Femur (tissue), 1 donor: ENCODE measurements around the gene GNAZ.
A peak's percentile ranks its signal among the peaks of the same experiment; 100 is the strongest.

Experiments used
- DNase-seq: peaks from one replicate; pipeline ENCODE4 v3.0.0-alpha.2; 2017

GNAZ gene

DNA sequence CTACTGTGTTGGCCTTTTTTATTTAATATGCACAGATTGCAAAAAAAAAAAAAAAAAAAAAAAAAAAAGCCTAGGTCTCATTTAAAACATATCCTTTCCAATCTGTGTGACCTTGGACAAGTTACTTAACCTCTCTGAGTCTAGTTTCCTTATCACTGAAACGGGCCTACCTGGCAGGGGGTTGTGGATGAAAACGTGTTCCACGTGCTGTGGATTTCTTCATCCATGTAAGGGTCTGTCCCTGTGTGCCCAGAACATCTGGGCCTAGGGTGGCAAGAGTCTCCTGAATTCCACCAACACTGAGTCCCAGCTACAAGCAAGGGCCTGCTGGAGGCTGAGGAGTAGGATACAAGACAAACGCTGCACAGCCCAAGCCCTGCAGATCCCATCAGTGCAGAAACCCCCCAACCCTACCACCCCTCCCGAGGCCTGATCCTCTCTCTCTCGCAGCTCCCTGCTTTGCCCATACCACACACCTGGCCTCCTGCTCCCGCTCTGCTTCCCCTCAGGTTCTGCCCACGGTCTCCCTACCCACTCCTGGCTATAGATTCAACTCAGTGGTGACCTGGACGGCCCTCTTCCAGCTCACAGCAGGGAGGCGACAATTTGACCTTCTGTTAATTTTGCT, 4.7 kb upstream of the GNAZ start:
- peak; percentile 8 for DNase-seq

DNA sequence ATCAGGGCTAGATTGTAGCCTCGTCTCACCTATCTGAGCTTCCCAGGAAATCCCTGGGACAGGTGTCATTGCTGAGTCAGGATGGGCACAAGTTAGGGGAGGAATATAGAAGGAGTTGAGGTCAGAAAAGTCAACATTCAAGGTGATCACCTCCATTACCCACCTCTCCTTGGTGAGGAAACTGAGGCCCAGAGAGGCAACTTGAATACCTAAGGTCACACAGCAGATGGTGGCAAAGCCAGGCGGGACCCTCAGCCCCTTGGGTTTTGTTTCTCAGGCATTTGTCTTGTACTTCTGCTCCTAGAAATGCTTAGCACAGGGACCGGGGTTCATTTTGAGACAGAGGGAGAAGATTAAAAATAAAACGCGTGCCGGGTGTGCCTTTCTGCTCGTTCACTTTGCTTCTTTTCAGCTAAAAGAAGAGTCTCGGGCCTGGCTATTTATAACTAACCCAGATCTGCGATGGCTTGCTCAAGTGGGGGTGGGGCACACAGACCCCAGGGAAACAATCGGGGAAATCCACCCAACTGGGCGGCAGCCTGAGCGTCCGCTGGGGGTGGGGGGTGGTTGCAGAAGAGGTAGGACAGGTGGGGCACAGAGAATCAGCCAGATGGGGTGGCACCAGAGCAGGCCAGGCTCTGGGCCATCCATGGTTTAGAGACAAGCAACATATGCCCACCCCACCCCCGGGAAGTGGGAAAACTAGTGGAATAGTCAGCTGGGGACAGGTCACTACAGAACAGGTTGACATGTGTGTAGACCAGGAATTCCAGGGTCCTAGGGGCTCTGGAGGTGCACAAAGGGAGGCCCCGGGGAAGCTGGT, 3.9 kb upstream of the GNAZ start:
- no peak for DNase-seq

DNA sequence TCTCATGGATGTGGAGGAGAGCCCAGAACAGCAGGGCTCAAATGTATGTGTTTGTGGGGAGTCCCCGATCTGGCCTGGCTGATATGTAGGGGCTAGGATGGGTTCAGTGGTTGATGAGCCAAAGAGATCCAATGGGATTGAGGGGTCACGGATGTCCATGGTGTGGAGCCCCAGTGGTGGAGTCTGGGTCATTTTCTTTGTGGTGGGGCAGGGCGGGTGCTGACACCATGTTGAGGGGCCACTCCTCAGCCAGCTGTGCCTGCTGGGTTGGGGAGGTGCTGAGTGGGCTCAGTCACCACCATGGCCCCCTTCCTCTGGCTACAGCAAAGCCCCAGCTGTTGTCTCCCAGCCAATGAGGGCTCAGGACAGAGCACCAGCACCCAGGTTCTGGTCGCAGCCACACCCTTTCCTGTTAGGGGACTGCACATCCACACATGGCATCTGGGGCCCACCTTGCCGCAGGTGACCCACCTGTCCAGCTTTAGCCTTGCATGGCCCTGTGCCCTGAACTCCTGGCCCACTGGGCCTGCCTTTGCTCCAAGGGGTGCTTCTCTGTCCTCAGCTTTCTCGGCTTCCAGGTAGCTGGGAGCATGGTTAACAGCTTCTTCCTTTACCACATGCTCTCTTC, 3.2 kb upstream of the GNAZ start:
- DNase-seq: no peak

DNA sequence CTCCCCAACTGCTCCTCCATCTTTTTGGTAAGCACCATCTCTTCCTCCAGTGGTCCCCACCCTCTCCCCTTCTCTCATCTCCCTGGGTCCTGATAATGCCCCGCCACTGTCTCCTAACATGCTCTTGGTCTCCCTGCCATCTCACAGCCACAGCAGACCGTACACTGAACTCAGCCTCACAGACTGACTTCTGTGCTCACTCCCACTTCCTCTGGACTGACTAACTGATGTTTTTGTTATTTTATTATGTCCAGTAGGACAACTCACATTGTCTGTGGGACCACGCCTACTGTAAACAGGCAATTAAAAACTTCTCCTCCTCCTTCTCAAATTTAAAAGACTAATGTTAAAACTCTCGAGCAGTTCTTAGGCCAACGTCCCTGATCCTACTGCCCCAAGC, 2.6 kb upstream of the GNAZ start:
- DNase-seq: no peak

DNA sequence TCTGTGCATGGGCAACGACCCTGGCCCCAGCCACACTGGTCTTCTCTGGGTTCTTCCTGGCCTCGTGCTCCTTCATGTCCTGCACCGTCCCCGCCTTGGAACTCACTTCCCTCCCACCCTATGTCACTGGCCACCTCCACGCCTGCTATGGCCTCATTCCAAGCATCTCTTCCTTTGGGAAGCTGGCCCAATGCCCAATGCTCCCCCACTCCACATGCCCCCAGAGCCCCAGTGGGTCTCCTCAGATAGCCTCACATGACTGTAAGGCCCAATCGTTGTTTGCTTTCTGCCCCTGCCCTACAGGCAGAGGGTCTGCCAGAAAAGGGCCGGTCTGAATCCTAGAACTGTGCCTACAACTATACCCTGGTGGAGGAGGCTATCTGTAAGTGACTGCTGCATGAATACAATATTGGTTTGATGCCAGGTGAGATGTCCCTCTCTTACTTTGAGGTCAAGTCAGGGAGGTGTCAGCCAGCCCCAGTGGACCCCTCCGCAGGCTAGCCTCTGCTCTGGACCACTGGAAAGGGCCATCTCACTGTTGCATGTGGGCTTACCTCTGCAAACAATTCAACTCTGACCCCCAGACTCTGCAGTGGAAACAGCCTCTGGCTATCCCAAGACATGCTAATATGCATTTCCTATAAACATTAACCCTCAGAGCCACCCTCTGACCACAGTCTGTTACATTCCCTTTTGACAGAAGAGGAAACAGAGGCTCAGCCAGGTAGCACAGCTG, 2.1 kb upstream of the GNAZ start:
- peak; percentile 14 for DNase-seq

DNA sequence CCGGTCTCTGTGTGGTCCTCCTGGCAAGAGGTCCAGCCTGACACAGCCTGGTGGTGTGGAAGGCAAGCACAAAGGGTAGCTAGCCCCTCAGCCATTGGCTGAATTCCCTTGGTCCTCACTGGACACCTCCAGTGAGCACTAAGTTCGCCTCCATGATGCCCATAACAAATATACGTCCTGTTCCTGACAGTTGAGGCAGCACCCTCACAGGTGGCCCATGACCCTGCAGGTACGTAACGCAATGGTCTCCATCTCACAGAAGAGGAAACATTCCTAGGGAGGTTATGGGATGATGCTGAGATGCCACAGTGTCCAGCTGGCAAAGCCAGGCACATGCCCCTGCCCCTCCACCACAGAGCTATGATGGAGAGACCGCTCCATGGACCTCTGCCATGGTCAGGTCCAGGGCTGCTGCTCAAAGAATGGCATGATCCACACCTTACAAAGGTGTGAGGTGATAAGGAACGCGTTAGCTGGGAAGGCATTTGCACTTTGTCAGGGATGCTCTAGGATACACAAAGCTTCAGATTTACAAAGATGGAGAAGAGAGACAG, 1.4 kb upstream of the GNAZ start:
- no peak for DNase-seq

DNA sequence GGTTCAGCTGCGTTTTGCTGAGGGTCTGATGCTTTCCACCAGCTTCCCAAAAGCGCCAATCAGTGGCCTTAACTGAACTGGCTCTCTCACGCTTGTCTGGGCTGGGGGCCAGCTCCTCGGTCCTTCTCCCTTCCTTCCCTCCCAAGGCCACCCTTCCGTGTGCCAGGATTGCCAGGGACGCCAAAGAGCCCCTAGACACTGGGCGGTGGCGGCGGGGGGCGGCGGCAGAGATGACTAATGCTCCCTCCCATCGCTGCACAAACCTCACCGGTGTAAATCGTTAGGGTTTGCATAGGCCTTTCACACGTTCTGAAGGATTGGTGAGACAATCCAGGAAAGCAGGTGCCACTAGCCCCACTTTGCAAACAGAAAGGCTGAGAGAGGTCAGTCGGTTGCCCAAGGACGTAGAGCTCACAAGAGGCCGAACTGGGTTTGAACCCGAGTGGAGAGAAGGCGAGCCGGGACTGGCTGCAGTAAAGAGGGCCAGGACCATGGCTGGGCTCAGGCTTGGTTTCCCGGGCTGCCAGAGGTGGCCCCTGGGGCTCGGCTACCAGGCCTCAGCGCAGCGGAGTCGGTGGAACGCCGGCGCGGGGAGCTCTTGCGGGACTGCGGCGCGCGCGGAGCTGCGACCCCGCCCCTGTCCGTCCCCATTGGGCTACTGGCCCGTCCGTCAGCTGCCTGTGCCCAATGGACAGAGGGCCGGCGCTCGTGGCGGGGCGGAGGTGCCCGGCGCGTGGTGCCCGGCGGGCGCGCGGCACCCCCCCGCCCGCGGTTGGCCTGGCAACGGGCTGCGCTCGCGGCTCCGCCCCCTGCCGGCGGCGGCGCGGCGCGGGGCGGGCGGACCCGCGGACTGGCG, 589 bp upstream of the GNAZ start:
- peak; percentile 92 for DNase-seq

DNA sequence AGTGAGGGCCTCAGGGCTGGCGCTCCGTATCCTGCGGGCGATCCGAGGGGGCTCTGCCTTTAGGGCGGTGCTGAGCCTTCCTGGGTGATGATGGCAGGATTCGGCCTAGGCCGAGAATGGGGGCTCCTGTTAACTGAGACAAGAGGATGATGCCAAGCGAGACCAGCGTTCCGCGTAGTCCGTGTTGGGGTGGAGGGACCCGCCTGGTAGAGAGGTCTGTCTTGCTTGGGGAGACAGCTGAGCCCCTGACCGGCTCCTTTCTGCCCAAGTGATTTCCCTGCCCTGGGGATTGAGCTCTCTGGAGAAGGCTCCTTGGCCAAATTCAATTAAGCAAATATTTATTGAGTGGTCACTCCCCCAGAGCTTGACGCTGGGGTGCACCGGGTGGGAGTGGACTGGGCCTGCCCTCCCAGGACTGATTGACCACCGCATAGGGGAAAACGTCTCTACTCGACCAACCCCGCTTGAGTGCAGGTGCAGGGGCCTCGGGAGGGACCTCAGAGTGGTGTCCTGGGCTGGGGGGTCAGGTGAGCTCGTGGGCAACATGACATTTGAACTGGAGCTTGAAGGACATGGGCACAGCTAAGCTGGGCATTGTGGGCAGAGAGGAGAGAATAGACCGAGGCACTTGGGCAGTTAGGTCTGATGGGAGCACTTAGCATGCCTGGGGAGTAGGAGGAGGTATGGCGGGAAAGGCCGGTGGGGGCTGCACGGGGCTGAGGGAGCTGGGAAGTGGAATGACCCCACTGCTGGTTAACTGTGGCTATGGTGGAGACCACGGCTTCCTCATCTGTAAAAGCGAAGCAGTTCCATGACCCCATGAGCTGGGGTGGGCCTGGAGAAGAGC, 1.1 kb downstream of the GNAZ start:
- DNase-seq: no peak

DNA sequence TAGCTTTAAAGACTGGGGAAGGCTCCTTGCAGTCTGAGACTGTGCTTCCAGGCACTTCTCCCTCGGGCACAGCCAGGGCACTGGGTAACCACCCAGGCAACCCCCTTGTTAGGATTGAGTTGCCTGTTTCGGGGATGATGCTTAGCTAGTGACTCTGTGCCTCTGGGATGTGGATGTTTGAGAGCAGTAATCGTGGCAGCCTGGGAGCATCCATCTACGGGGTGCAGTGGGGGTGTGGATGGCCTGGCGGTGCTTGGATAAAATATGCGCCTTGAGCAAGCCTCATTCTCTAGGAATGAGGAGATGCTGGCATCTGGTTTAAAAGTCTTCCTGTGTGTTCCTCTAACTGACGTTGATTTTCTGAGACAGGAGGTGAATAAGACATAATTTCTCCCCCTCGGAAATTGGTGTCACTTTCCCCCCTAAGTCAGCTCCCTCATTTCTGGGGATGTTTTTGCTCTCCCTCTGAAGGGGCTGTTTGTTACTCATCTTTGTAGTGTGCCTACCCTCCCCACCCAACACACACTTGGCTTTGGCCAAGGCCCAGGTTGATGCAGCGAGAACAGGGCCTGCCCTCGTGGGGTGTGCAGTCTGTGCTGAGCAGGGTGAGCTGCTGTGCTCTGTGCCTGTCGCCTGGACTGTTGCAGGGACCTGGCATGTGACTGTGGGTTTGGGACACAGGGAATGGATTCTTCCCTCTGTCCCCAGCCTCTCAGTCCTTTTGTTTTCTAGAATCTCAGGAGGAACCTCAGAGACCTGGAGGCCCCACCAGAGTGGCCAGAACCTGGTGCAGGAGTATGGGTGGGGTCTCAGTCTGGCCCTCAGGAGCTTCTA, 2.0 kb downstream of the GNAZ start:
- DNase-seq: no peak

DNA sequence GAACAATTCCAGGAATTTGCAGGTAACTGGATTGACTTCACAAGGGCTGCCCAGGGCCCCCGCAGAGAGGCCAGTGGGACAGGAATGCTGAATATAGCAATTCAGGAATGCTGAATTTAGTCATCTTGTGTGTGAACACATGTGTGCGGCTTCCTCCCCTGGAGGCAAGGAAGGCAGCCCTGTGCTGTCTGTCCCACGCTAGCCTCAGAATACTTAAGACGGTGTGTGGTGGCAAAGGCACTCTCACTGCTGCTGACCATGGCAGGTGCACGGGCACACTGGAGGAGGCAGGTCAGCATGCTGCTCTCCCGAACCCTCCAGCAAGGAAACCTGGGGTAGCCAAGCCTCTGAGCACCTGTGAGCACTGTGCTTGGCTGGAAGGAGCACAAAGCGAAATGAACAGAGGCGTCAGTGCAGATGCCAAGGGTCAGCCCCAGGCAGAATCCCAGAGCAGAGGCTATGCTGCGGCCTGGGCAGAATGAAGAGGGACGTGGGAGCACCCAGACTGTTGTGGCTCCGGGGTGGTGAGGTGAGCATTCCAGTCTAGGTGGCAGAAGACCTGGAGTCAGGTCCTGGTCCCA, 2.7 kb downstream of the GNAZ start:
- no peak for DNase-seq

DNA sequence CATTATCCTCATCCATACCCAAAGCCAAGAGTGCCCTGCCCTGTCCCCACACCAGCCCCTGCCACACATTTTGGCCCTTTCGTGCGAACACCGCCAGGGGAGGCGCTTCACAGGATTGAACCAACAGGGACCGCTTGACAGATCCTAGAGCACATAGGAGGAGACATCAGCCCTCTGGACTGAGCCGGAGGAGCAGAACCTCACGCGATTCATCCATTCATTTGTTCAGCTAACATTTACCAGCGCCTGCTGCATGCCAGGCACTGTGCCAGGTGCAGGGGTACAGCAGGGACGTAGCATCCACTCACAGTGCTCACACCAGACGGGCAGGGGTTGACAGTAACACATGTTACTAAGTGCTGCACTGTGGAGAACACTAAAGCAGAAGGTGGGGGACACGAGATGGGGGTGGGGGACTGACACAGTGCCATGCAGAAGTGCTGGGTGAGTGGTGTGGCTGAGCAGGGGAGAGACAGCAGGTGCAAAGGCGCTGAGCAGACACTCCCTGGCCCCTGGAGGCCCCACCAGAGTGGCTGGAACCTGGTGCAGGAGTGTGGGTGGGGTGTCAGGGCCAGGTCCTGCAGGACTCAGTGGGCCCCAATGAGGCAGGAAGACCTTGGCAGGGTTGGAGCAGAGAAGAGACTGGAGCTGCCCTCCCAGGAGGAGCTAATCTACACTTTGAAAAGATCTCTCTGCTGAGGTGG, 3.4 kb downstream of the GNAZ start:
- no peak for DNase-seq

DNA sequence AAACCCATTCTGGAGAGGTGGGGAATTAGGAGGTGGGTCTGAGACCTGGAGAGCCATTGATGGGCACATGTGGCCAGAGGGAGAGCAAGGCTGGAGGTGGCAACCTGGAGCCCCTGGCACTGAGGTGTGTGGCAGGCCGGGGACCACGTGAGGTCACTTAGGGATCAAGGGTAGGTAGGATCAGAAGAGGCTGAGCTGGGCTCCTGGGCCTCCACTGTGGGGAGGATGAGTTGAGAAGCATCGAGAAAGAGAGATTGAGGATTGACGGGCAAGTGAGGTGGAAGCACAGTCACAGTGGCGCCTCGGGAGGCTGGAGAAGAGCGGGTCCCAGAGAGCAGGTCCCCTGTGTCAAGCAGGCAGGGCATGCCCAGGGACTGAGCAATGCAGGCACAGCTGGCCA, 4.1 kb downstream of the GNAZ start:
- DNase-seq: no peak

DNA sequence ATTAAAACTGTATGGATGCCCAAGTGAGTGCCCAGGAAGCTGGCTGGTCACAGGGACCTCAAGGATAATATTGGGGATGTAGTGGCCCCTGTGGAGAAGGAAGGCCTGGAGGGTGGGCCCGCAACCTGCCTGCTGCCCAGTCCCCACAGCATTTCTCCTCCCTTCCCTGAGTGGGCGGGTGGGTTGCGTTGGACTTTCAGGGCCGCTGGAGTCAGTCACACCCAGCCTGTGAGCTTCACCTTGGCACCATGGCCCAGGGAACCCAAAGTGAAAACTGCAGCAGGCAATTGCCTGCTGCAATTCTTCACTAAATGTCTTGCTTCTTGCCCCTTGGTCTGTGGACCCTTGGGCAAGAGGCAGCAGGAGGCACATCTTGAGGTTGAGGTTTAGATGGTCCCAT, 4.7 kb downstream of the GNAZ start:
- no peak for DNase-seq

DNA sequence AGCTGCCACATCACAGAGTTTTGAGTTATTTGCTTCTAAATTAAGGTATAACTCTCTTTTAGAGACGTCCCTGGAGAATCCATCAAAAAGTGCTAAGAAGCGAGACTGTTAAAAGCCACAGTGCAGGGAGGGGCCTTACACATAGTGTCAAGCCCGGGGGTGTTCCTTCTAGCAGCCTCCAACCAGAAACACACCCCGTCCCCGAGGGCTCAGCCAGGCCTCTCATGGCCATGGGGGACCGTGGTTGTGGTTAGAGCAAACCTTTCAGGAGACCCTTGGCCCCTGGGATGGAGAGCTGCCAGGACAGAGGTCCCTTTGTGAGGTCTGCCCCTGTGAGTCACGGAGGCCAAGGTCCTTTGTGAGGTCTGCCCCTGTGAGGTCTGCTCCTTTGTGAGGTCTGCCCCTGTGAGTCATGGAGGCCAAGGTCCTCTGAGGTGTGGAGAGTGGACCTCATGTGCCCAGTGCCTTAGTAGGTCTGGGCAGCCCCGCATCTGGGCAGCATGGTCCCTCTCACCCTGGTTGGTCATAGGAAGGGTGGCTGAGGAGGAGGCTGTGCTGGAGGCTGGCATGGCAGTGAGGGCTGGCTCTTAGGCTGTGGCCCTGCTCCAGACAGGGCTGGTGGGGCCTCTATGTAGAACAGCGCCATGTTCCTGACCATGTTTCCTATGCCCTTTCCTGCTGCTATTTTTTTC, 5.4 kb downstream of the GNAZ start:
- no peak for DNase-seq

DNA sequence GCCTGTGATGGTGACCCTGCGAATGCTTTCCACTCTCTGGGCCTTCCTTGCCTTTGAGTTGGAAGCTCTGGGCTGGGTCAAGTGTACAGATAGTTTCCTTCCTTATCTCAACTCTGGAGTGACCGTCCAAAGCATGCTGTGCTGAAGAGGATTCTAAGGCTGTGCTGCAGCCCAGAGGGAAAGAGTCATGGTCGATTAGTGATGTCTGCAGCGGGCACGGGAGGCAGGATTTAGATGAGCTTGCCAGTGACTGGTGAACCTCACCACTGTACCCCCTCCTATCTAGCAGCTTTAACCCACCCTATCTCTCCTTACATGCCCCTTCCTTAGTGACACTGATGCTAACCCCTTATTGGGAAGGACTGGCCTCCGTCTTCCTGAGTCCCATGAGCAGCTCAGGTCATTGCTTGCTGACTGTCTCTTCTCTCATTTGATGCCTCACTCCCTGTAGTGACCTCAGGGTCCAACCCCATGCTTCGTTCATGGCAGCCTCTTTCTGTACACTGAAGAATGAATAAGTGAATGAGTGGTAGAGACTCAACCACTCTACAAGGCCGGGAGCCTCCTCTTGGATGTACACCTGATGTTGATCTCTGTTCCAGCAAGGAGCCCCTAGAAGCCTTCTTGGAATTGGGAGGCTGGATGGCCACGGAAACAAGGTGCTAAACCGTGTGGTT, 6.7 kb downstream of the GNAZ start:
- DNase-seq: no peak

DNA sequence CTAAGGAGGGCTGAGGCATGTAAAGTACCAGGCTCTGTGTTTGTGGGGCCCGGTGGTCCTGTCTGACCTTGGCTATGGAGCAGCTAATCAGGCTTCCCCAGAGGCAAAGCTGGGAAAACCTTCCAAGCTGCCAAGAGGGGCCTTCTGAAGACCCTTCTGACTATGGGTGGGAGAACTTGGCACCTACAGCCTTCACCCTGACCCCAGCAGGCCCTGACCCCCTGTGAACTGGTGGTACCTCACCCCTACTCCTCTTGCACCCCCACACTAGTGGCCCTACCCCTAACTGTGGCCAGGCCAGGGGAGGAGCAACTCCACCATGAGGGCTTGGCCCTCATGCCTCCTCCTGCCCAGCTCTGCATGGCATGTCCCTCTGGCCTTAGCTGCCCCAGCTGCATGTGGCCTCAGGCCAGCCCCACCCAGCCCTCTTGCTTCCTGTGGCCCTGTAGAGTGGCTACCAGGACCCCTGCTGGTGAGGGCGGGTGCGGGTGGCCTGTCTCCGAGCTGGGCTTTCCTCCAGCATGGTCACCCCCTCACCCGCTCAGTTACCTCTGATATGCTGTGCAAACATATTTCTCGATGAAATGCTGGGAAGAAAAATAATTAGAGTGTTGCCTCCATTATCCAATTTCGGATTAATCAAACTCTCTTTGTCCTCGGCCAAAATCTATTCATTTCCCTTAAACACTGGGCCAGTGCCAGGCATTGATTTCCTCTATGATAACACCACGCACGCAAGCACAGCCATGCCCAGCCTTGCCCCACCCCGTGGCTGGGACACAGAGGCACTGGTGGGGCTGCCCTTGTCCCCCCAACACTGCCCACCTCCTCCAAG, 7.5 kb downstream of the GNAZ start:
- DNase-seq: no peak

DNA sequence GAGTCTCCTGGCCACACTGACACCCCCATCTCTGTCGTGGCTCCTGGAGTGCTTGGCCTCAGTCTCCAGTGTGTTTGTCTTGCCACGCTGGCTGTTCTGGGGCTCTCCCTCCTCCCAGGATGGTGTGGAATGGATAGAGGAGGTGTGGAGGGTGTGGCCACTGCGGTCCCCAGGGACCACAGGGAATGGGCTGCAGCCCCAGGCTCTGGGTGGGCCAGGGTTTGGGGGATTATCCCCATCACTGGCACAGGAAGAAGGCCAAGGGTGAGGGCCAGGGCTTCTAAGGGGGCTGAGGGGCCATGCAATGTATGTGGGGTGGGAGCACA, 8.1 kb downstream of the GNAZ start:
- DNase-seq: no peak
